ENCODE results near the gene CD302. TPM values are rescaled to one million over a fixed set of nuclear protein-coding genes. Genes with fewer than 3 reads are reported as not detected.

Gene CD302
- total RNA-seq, 1 donor from 2014 or later: not detected

DNA sequence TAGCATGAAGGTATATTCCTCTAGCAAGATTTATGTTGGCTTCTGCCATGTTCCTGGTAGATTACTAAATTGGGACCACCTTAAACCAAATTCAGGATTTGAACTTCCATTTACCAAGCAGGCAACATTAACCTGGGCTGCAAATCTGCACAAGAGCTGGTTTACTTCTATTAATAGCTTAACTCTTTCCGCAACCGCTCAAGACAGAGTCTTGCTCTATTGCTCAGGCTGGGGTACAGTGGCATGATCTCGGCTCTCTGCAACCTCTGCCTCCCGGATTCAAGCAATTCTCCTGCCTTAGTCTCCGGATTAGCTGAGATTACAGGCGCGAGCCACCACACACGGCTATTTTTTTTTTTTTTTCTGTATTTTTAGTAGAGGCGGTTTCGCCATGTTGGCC is 77.3 kb downstream of the CD302 start:
- H3K9me3 Mint-ChIP-seq (ENCODE audit: unreplicated experiment): peaks cover 3% of the 10 kb centered on the region
- peaks cover 7% of the 10 kb centered on the region for H3K4me1 Mint-ChIP-seq (ENCODE audit: low read depth, unreplicated experiment)
- no peak overlapping the region for H3K4me3 Mint-ChIP-seq (ENCODE audit: unreplicated experiment)
- no peak for DNase-seq
- peaks cover 9% of the 10 kb centered on the region for H3K36me3 Mint-ChIP-seq (ENCODE audit: unreplicated experiment)
- peaks cover 1% of the 10 kb centered on the region for H3K27me3 Mint-ChIP-seq (ENCODE audit: unreplicated experiment)
- no peak overlapping the region for H3K27ac Mint-ChIP-seq (ENCODE audit: unreplicated experiment)
- TF ChIP-seq, protein P1, sequence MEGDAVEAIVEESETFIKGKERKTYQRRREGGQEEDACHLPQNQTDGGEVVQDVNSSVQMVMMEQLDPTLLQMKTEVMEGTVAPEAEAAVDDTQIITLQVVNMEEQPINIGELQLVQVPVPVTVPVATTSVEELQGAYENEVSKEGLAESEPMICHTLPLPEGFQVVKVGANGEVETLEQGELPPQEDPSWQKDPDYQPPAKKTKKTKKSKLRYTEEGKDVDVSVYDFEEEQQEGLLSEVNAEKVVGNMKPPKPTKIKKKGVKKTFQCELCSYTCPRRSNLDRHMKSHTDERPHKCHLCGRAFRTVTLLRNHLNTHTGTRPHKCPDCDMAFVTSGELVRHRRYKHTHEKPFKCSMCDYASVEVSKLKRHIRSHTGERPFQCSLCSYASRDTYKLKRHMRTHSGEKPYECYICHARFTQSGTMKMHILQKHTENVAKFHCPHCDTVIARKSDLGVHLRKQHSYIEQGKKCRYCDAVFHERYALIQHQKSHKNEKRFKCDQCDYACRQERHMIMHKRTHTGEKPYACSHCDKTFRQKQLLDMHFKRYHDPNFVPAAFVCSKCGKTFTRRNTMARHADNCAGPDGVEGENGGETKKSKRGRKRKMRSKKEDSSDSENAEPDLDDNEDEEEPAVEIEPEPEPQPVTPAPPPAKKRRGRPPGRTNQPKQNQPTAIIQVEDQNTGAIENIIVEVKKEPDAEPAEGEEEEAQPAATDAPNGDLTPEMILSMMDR (IDR thresholded peaks at IDR 0.05; ENCODE audit: partially characterized antibody, unreplicated experiment): no peak

Other genes starting within 250 kb of the CD302 start
- gene BAZ2B, start 181.7 kb downstream of the CD302 start, total RNA-seq (ENCODE audit: unreplicated experiment): 226 TPM
- gene MARCHF7, start 85.7 kb downstream of the CD302 start, total RNA-seq (ENCODE audit: unreplicated experiment): 88.8 TPM
- 0.42 TPM for gene LY75, start 106.5 kb upstream of the CD302 start, total RNA-seq (ENCODE audit: unreplicated experiment)